ENCODE results near the gene ZBTB47.

Gene ZBTB47

DNA sequence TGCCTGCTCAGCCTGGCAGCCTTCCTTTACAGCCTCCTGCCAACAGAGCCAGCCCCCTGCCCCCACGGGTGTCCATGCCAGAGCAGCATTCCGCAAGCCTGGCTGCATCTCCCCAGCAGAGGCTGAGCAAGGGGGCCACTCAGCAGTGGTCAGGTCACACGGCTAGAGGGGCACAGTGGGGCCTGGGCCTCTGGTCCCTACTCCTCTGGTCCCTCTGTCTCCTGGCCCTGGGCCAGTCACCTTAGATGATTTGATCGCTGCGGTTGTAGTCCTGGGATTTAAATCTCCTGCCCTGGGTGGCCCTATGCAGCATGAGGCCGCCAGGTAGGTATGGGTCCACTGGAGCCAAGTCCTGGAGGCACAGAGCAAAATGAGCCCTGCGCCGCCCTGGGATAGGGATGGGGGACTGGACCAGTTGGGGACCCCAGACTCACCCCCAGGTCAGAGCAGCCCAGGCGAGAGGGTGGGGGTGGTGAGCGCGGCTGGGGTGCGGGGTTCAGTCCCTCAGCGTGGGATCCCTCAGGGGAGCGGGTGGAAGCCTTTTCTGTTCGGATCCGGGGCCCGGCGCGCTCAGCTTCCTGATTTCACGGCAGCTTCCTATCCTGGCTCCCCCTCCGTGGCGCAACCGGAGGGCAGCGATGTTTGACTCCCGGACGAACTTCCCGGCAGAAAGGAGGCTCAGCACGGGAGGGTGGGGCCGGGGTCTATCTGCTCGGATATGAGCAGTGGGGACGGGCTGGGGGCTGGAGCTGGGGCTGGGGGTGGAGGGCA, at the start of gene ZBTB47:
TSS of gene ZBTB47 (plus strand) at position 138 of the 771 bp plus-strand sequence. CDS start 4,659 bp downstream, outside the sequence.
- no peak for DNase-seq (ENCODE audit: low read depth in 1 of 2, low spot score in 1 of 2)

GRCh38 chr3:42605546-42606173, 47.8 kb upstream of the ZBTB47 start:
- no peak for DNase-seq (ENCODE audit: low read depth in 1 of 2, low spot score in 1 of 2)

DNA sequence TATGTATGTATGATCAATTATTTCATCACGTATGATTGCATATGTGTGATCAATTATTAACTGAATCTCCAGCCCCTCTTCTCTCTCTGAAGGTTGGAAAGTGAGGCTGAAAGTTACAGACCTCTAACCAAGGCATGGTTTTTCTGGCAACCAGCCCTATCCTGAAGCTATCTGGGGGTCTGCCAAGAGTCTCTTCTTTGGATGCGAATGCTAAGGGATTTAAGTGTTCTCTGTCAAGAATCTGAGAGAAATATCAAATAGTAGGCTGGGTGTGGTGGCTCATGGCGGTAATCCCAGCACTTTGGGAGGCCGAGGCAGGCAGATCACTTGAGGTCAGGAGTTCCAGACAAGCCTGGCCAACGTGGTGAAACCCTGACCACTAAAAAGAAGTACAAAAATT, 44.9 kb upstream of the ZBTB47 start:
- no peak for DNase-seq (ENCODE audit: low read depth in 1 of 2, low spot score in 1 of 2)

GRCh38 chr3:42610976-42611375, 42.5 kb upstream of the ZBTB47 start:
- no peak for DNase-seq (ENCODE audit: low read depth in 1 of 2, low spot score in 1 of 2)

DNA sequence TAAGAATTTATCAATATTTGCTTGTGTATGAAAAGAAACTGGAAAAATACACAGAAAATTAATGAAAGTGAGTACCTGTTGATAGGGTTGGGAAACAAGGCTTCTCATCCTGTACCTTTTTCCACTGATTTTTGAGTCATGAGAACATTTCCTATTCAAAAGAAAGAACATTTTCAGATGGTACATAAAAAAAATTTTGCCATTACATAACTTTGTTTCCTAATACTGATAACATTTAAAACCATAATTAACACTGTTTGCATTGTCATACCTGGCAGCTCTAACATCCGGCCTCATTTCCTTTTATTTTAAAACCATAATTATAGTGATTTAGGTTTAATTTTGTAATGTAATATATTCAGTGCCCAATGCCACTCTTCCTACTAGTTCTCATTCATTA, 41.3 kb upstream of the ZBTB47 start:
- no peak for DNase-seq (ENCODE audit: low read depth in 1 of 2, low spot score in 1 of 2)

GRCh38 chr3:42612928-42613327, 40.6 kb upstream of the ZBTB47 start:
- no peak for DNase-seq (ENCODE audit: low read depth in 1 of 2, low spot score in 1 of 2)

- DNase-seq (ENCODE audit: low read depth in 1 of 2, low spot score in 1 of 2) = no peak
Observed at GRCh38 chr3:42613462-42613861, 40.0 kb upstream of the ZBTB47 start.

DNA sequence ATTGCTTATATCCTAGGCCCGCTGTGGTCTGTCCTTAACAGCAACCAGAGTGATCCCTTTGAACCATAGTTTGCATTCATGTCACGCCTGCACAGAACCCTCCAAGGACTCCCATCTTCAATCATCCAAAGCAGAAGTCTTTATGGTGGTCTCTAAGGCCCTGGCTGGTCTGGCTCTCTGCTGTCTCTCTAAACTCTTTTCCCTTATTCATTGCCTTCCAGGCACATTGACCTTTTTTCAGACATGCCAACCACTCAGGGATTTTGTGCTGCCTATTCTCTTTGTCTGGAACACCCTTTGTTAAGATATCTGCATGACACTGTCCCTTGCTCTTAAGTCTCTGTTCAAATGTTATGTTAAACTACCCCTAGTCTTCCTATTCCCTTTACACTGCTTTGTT, 21.9 kb upstream of the ZBTB47 start:
- no peak for DNase-seq (ENCODE audit: low read depth in 1 of 2, low spot score in 1 of 2)

DNA sequence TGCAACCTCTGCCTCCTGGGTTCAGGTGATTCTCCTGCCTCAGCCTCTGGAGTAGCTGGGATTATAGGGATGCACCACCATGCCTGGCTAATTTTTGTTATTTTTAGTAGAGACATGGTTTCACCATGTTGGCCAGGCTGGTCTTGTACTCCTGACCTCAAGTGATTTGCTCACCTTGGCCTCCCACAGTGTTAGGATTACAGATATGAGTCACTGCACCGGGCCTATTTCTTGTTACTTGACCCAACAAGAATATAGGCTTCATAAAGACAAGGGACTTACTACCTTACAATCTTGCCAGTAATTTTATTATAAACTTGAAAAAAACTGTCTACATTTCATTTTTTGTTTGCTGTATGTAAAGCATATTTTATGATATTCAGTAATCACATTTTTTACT, 21.4 kb upstream of the ZBTB47 start:
- no peak for DNase-seq (ENCODE audit: low read depth in 1 of 2, low spot score in 1 of 2)

DNA sequence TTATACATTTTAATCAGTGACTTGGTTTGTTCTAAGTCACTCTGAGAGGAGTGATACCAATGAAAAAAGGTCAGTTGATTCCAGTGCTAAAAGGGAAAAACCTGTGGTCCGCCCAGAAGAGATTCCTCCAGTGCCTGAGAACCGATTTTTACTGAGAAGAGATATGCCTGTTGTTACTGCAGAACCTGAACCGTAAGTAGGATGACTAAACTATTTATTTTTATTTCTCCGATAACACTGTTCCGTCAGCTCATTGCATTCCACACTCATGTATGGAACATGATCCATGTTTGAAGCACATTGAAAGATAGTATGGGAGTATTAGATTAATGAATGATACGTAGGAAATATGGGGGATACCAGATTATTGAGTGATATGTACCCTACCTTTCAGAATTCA, 20.0 kb upstream of the ZBTB47 start:
- no peak for DNase-seq (ENCODE audit: low read depth in 1 of 2, low spot score in 1 of 2)

DNA sequence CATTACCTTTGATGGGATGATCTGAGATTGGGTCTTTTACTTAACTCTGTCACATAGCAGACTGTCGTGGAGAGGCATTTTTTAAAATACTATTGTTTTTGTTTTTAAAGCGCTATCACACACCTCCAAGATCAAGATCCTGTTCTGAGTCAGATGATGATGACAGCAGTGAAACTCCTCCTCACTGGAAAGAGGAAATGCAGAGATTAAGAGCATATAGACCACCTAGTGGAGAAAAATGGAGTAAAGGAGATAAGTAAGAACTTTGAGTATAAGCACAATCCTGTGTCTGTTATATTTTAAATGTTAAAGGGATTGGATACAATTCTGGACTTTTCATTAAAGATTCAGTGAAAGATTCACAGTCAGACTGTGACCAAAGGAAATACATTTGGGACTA, 18.4 kb upstream of the ZBTB47 start:
- no peak for DNase-seq (ENCODE audit: low read depth in 1 of 2, low spot score in 1 of 2)

GRCh38 chr3:42637001-42637400, 16.5 kb upstream of the ZBTB47 start:
- DNase-seq (ENCODE audit: low read depth in 1 of 2, low spot score in 1 of 2) = no peak

- DNase-seq (ENCODE audit: low read depth in 1 of 2, low spot score in 1 of 2) = peak in 1 of 2 donors; percentile 58
Observed at GRCh38 chr3:42638339-42638842, 15.1 kb upstream of the ZBTB47 start.

GRCh38 chr3:42639192-42639591, 14.3 kb upstream of the ZBTB47 start:
- no peak for DNase-seq (ENCODE audit: low read depth in 1 of 2, low spot score in 1 of 2)

DNA sequence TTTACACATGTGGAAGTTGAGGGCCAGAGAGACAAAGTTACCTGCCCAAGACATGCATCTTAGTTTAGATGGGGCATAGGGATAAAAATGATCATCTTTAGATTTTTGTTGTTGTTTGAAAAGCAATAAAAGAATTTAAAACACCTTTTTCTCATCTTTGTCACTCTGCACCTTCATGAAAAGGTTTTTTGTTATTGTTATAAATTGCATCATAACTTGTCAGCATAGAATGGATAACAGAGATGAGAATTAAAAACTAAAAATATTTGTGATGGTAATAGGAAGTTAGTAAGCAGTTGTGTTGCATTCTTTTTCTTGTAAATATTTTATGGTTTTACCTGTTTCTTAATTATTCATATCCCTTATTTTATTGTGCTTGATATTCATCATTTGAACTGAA, 13.4 kb upstream of the ZBTB47 start:
- no peak for DNase-seq (ENCODE audit: low read depth in 1 of 2, low spot score in 1 of 2)

DNA sequence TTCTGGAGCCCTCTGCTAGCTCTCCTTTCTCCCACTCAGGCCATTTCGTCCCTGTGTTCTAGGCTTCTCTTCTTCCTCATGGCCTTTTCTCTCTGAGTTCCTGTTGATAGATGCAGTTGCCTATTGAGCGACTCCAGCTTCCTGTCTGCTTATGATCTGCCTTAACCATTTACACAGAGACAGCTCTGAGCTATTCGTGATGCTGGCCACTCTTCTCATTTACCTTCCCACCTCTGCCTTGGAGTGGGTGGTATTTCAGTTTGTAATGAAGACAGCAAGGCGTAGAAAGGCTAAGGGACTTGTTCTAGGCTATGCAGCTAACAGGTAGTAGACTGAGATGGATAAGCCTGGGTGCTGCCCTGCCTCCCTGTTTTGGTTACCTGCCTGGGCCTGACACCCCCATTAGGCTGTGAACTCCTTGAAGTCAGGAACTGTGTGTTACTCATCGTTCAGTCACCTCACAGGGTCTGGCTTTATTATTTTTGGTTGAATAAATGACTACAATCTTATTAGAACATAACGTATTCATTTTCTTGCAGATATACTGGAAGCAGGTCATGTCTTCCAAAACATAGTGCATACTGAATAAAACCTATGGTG, 12.6 kb upstream of the ZBTB47 start:
- no peak for DNase-seq (ENCODE audit: low read depth in 1 of 2, low spot score in 1 of 2)

DNA sequence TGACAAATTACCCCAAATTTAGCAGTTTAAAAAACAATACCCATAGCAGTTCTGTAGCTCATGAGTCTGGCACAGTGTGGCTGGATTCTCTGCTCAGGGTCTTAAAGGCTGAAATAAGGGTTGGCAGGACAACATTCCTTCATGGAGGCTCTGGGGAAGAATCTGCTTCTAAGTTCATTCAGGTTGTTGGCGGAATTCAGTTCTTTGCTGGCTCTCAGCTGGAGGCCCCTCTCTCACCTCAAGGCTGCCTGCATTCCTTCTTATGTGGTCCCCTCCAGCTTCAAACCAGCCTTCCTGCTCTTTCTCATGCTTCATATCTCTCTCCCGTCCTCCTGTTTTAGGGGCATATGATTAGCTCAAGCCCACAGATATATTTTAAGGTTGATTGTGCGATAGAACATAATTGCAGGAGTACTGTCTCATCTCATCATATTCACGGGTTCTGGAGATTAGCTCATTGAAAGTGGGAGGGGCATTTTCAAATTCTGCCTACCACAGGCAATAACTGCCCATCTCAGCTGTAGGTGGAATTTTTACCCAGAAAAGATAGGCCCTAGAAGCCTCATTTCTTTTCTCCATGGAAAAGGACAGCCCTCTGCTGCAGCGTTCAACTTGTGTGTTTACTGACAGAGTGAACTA, 5.6 kb upstream of the ZBTB47 start:
- DNase-seq (ENCODE audit: low read depth in 1 of 2, low spot score in 1 of 2) = no peak

DNA sequence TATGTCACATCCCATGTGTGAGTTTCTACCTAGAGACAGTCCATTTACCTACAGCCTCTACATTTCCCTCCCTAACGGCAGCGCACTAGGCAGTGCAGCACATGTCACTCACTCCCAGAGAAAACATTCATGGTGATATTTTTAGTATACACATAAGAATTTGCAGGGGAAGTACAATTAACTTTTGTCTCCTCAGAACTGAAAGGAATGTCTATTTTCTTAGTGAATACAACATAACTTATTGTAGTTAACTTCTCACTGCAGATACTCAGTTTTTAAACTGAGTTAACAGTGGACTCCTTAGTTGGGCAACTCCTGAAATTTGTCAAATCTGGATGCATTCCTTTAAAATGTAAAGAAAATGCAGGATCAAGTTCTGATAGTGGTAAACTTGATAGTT, 4.5 kb upstream of the ZBTB47 start:
- no peak for DNase-seq (ENCODE audit: low read depth in 1 of 2, low spot score in 1 of 2)

DNA sequence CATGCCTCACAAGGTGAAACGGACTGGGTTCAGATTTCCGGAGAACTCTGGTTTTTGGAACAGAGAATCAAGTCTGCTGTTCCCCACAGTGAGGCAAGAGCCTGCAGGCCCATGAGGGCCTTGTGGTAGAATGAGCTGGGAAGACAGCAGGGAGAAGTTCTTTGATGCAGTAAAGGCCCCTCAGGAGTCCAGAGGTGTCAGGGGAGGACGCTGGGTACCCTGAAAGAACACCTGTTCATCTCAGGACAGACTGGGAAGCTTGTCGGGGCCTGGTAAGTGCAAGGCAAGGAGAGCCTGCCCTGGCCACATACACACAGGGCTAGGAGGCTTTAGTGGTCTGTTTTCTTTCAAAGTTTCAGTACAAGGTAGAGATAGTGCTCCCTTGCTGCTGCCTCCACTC, 3.7 kb upstream of the ZBTB47 start:
- DNase-seq (ENCODE audit: low read depth in 1 of 2, low spot score in 1 of 2) = no peak

GRCh38 chr3:42651248-42652091, 2.0 kb upstream of the ZBTB47 start:
- no peak for DNase-seq (ENCODE audit: low read depth in 1 of 2, low spot score in 1 of 2)

- DNase-seq (ENCODE audit: low read depth in 1 of 2, low spot score in 1 of 2) = no peak
Observed at GRCh38 chr3:42652251-42652610, 1.3 kb upstream of the ZBTB47 start.
